ENCODE data around the gene GJC2.
"Not testable (repeated sequence)": the region's sequence is repeated elsewhere in the genome, so short reads cannot be mapped to it uniquely, and the experiment has no call there.

The GJC2 gene

DNA sequence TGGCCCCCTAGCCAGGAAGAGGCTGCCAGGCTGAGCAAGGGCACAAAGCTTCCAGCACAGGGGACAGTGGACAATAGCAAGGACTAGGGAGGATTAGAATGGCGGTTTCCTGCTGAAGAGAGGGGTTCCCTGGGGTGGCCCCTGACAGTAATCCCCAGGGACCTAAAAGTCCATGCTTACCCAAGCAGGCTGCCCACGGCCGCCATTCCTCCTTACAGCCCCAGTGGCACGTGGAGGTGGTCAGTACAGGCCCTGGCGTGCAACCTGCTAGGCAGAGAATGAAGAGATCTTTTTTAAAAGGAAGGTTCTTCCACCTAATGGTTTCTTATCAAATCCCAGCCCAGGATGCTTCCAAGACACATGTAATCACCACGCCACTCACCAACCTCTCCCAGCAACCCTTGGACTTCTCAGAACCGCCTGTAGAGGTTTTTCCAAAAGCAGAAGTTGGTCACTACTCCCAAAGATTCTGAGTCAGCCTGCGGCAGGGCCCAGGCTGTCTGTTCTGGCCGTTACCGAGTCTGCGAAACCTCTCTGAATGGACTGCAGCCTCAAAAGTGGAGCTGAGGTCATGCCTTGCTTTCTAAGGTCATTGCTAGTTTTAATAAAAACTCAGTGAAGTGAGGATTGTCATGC is 41.6 kb upstream of the GJC2 start:
- DNase-seq (ENCODE audit: extremely low spot score), result no peak
- ChIA-PET POLR2A (interaction anchor here (1.1 kb wide), 1 partner anchor 11 kb away, joined by 3 read pairs; no protein-coding TSS in a partner anchor), CTCF (no interaction called here)
- TF ChIP-seq FOXA1 (IDR thresholded peaks at IDR 0.05) (no peak), HDGF (IDR thresholded peaks at IDR 0.05; ENCODE audit: borderline replicate concordance) (no peak), ELF4 (IDR thresholded peaks at IDR 0.05) (no peak)

DNA sequence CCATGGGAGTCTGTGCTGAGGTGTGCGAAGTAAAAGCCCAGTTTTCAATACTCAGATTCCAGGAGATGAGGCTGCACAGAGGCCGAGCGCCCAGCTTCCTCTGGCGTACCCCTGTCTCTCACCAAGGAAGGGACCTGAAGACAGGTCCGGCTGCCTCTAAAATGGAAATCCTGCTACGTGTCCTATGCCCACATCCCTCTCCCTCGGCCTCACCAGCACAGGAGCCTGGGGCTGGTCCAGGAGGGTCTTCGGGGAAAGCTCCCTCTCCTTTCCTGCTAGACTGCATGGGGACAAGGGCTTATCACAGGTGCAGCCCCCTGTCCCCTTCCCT is 41.0 kb upstream of the GJC2 start:
- TF ChIP-seq ARNT (IDR thresholded peaks at IDR 0.05) (no peak), FOXA1 (IDR thresholded peaks at IDR 0.05) (no peak), NFRKB (IDR thresholded peaks at IDR 0.05) (no peak), L3MBTL2 (conservative IDR thresholded peaks at IDR 0.05) (no peak), ELF4 (IDR thresholded peaks at IDR 0.05) (no peak), BHLHE40 (IDR thresholded peaks at IDR 0.05; ENCODE audit: borderline replicate concordance) (no peak), HDGF (IDR thresholded peaks at IDR 0.05; ENCODE audit: borderline replicate concordance) (no peak), FOXK2 (IDR thresholded peaks at IDR 0.05) (no peak), ZNF384 (IDR thresholded peaks at IDR 0.05) (no peak), TARDBP (IDR thresholded peaks at IDR 0.05) (no peak), CTBP1 (IDR thresholded peaks at IDR 0.05; ENCODE audit: borderline replicate concordance) (no peak), FOXM1 (IDR thresholded peaks at IDR 0.05; ENCODE audit: borderline replicate concordance) (no peak), SP1 (IDR thresholded peaks at IDR 0.05) (no peak), LEF1 (IDR thresholded peaks at IDR 0.05; ENCODE audit: borderline replicate concordance) (no peak)
- TF ChIP-seq, protein P1, sequence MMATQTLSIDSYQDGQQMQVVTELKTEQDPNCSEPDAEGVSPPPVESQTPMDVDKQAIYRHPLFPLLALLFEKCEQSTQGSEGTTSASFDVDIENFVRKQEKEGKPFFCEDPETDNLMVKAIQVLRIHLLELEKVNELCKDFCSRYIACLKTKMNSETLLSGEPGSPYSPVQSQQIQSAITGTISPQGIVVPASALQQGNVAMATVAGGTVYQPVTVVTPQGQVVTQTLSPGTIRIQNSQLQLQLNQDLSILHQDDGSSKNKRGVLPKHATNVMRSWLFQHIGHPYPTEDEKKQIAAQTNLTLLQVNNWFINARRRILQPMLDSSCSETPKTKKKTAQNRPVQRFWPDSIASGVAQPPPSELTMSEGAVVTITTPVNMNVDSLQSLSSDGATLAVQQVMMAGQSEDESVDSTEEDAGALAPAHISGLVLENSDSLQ (IDR thresholded peaks at IDR 0.05), result no peak
- POLR2A ChIA-PET, result no interaction called here
- no peak for DNase-seq (ENCODE audit: extremely low spot score)
- CTCF ChIA-PET, result no interaction called here

DNA sequence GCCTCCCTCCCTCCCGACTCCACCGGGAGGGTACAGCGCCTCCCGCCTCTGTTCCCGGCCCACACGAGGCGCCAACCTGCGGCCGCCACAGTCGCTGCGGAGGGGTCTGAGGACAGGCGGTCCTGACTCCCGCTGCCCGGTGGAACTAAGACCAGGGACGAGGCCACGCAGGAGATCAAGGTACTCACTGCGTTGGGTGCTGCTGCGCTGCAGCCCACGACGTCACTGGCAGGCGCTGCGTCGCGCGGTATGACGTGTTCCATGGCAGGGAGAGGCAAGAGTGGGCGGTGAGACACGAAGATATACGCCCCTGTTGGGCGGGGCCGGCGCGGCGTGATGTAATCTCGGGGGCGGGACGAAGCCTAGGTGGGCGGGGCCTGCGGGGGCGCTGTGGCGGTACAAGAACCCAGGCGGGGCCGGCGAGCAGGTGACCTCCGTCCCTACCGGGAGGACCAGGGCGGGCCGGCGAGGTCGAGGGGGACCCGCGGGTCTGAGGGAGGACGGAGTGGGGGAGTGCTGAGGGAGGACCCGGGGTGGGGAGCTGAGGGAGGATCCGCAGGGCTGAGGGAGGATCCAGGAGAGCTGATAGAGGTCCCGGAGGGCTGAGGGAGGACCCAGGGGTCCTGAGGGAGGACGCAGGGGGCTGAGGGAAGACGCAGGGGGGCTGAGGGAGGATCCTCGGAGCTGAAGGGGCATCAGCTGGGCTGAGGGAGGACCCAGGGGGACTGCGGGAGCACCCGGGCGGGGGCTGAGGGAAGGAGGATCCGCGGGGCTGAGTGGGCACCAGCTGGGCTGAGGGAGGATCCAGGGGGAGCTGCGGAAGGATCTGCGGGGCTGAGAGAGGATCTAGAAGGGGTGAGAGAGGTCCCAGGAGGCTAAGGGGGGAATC is 40.4 kb upstream of the GJC2 start, which contains the start of gene MRPL55:
Gene MRPL55, minus strand, starts transcription at position 227 of the 889 bp plus-strand sequence. CDS start 1,039 bp downstream, outside the sequence.
- CTCF ChIA-PET, result interaction anchor here (0.6 to 2.0 kb wide), 4 partner anchors 22 to 242 kb away, joined by 3 to 7 read pairs (median 4); no protein-coding TSS in a partner anchor
- POLR2A ChIA-PET, result interaction anchor here (0.6 to 1.2 kb wide), 7 partner anchors 9 to 57 kb away, joined by 3 read pairs; partner anchors contain the start of genes ARF1 and IBA57

GRCh38 chr1:228109962-228110488 is 39.7 kb upstream of the GJC2 start:
- TF ChIP-seq NFRKB (IDR thresholded peaks at IDR 0.05) (no peak), ARNT (IDR thresholded peaks at IDR 0.05) (no peak), FOXM1 (IDR thresholded peaks at IDR 0.05; ENCODE audit: borderline replicate concordance) (no peak), SP1 (IDR thresholded peaks at IDR 0.05) (no peak), SUZ12 (IDR thresholded peaks at IDR 0.05) (no peak), CTBP1 (IDR thresholded peaks at IDR 0.05; ENCODE audit: borderline replicate concordance) (no peak), FOXK2 (IDR thresholded peaks at IDR 0.05) (no peak), FOXA1 (IDR thresholded peaks at IDR 0.05) (no peak)
- TF ChIP-seq, protein P1 (IDR thresholded peaks at IDR 0.05), result no peak
- ChIA-PET CTCF (interaction anchor here (0.6 to 2.0 kb wide), 4 partner anchors 21 to 242 kb away, joined by 3 to 7 read pairs (median 4); no protein-coding TSS in a partner anchor), POLR2A (interaction anchor here (0.6 to 1.2 kb wide), 8 partner anchors 8 to 57 kb away, joined by 3 read pairs; partner anchors contain the start of genes ARF1 and IBA57)
- DNase-seq (ENCODE audit: extremely low spot score), result no peak

More for the DNA sequence above, 40.4 kb upstream of the GJC2 start, which contains the start of gene MRPL55:
- no peak for TF ChIP-seq NFRKB (IDR thresholded peaks at IDR 0.05)
- peak; percentile 97; the same call in 1 of the 2 replicates for TF ChIP-seq HDGF (IDR thresholded peaks at IDR 0.05; ENCODE audit: borderline replicate concordance)
- TF ChIP-seq L3MBTL2 (conservative IDR thresholded peaks at IDR 0.05), result peak; percentile 34; the same call in 1 of the 2 replicates
- TF ChIP-seq CTBP1 (IDR thresholded peaks at IDR 0.05; ENCODE audit: borderline replicate concordance), result no peak
- no peak; the same call in 1 of the 2 replicates for TF ChIP-seq ELF4 (IDR thresholded peaks at IDR 0.05)
- peak; percentile 100 for DNase-seq (ENCODE audit: extremely low spot score)

DNA sequence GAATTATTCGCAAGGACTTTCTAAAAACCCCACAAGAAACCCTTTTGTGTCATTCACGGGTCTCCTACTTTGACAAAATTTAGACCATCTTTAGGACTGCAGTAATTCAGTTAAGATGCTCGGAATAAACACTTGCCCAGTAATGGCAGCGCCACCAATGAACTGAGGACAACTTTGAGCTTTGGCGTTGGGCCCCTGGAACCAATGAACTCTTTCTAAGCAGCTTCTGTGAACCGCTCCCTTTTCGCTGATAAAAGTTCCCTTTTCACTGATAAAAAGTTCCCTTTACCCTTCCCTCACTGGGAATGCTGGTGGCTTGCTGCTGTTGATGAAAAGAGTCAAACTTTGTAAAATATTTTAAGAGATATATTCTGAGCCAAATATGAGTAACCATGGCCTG is 39.2 kb upstream of the GJC2 start:
- ChIA-PET POLR2A (interaction anchor here (0.8 to 1.2 kb wide), 5 partner anchors 24 to 55 kb away, joined by 3 read pairs; partner anchors contain the start of genes ARF1 and IBA57), CTCF (interaction anchor here (0.6 to 2.0 kb wide), 2 partner anchors 21 to 111 kb away, joined by 3 to 7 read pairs; no protein-coding TSS in a partner anchor)
- no peak for DNase-seq (ENCODE audit: extremely low spot score)
- TF ChIP-seq SP1 (IDR thresholded peaks at IDR 0.05), result no peak
- no peak for TF ChIP-seq L3MBTL2 (conservative IDR thresholded peaks at IDR 0.05)
- TF ChIP-seq FOXK2 (IDR thresholded peaks at IDR 0.05), result no peak
- no peak for TF ChIP-seq NFRKB (IDR thresholded peaks at IDR 0.05)
- TF ChIP-seq ZNF384 (IDR thresholded peaks at IDR 0.05), result no peak
- TF ChIP-seq LEF1 (IDR thresholded peaks at IDR 0.05; ENCODE audit: borderline replicate concordance), result no peak
- no peak for TF ChIP-seq SUZ12 (IDR thresholded peaks at IDR 0.05)
- TF ChIP-seq FOXA1 (IDR thresholded peaks at IDR 0.05), result no peak
- TF ChIP-seq FOXM1 (IDR thresholded peaks at IDR 0.05; ENCODE audit: borderline replicate concordance), result no peak
- TF ChIP-seq TARDBP (IDR thresholded peaks at IDR 0.05), result no peak
- no peak for TF ChIP-seq BHLHE40 (IDR thresholded peaks at IDR 0.05; ENCODE audit: borderline replicate concordance)
- TF ChIP-seq HDGF (IDR thresholded peaks at IDR 0.05; ENCODE audit: borderline replicate concordance), result no peak
- no peak for TF ChIP-seq ARNT (IDR thresholded peaks at IDR 0.05)

DNA sequence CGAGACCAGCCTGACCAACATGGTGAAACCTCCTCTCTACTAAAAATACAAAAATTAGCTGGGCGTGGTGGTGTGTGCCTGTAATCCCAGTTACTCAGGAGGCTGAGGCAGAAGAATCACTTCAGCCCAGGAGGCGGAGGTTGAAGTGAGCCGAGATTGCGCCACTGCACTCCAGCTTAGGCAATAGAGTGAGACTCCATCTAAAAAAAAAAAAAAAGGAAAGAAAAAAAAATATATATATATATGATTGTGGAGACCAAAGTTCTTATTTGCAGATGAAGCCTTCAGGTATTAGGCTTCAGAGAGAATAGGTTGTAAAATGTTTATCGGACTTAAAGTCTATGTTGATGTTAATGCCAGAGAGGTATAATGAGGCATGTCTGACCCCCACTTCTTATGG is 38.4 kb upstream of the GJC2 start:
- POLR2A ChIA-PET, result interaction anchor here (0.6 to 0.8 kb wide), 2 partner anchors 30 to 185 kb away, joined by 3 read pairs; no protein-coding TSS in a partner anchor
- DNase-seq (ENCODE audit: extremely low spot score); CTCF ChIA-PET: not testable (repeated sequence)

All from HEK293T (cell line).